Peyer's patch (tissue), 4 donors: ENCODE measurements around the gene KCP.

Experiments
- CTCF ChIP-seq, 6 experiments: fragments of 450-650 bp in 4 of 6; fragments of 200-600 bp in 2 of 6; sonication (generic) in 1 of 6; IDR thresholded peaks; one replicate each; pipeline ENCODE4 v1.5.1; 2017 to 2019; ENCODE audit warnings: antibody characterized with exemption in 6 of 6, mild to moderate bottlenecking in 3 of 6, moderate library complexity in 1 of 6
- POLR2A ChIP-seq, 2 donors: fragments of 450-650 bp; IDR thresholded peaks; one replicate each; pipeline ENCODE4 v1.5.1; 2017; ENCODE audit warnings: antibody characterized with exemption in 2 of 2, mild to moderate bottlenecking in 2 of 2, moderate library complexity in 2 of 2

DNA sequence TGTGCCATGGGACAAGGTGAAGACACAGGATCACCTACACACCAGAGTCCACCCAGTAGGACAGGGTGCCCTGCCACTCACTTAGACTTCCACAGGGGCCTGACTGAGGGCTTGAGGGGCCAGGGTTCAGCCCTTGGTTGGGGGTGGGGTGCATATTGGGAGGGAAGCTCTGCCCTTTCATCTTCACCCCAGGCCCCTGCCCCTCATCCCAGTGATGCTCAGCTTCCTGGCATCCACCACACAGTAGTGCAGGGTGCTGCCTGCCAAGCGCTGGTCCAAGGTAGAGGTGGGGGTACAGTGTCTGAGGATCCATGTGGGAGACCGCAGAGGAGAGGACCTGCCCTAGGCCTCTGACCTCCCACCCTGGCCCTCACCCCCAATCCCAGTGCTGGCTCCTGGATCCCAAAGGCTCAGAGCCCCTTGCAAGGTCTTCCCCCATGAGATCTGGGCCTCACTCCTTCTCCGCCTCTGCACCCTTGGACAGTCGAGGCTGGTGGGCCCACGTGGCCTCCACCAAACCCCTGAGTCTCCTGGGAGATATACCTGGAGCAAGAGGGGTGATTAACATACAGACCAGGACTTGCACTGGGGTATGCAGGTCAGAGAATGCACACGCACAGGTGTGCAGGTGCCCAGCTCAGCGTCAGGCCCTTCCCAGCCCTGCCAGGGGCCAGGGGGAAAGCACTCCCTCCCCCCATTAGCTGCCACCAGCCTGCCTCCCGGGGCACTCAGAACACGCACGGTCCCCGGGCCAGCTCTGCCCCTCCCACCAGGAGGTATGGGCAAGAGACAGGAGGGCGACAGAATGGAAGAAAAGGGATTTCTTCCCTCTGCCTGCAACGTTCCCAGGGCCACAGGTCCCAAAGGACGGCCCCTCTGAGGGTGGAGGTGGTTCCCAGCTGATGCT lies 18.6 kb upstream of the KCP start:
- no peak for TF ChIP-seq CTCF (IDR thresholded peaks at IDR 0.05)
- TF ChIP-seq POLR2A (IDR thresholded peaks at IDR 0.05): no peak
